ENCODE data around the gene SYNJ1. TPM values are rescaled to one million over a fixed set of nuclear protein-coding genes. Genes with fewer than 3 reads are reported as not detected.
"Not testable (repeated sequence)": the region's sequence is repeated elsewhere in the genome, so short reads cannot be mapped to it uniquely, and the experiment has no call there.

The SYNJ1 gene
- total RNA-seq, 2 donors from 2014 or later, result 13.8 to 22.5 TPM

DNA sequence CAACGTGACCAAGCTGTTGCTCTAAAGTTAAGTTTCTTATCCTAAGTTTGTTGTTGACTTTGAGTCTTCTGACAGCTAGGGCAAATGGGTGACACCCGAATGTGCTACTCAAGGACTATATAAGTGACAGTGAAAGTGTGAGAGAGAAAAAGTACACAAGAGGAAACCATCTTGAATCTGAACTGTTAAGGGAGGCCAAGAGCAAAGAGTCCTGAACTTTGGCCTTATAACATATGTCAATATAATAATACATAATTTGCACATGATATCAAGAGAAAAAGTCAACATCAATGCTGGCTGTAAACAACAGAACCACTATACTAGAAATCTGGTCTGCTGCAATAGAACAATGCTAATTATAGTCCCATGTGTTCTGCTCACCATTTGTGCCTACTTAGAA, 29.5 kb downstream of the SYNJ1 start:
- no peaks in the 10 kb centered on the region for H3K27me3 Mint-ChIP-seq
- H3K27ac Mint-ChIP-seq, result no peak overlapping the region
- no peak for ATAC-seq (replicated peaks)
- H3K9me3 Mint-ChIP-seq, result no peaks in the 10 kb centered on the region
- H3K4me3 Mint-ChIP-seq, result no peak overlapping the region
- peaks cover 8% of the 10 kb centered on the region for H3K4me1 Mint-ChIP-seq
- H3K36me3 Mint-ChIP-seq (ENCODE audit: low read depth), result peaks cover 54% of the 10 kb centered on the region

DNA sequence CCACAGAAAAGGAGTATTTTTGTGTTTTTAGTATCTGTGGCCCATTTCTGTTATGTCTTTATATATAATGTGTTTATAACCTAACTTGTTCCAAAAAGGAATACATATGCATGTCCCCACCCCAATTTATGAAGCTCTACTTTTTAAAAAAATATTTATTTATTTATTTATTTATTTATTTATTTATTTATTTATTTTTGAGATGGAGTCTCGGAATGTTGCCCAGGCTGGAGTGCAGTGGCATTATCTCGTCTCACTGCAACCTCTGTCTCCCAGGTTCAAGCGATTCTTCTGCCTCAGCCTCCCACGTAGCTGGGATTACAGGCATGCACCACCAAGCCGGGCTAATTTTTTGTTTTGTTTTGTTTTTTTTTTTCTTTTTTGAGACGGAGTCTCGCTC, 32.3 kb downstream of the SYNJ1 start:
- not testable (repeated sequence) for H3K27ac Mint-ChIP-seq; ATAC-seq (replicated peaks); H3K4me1 Mint-ChIP-seq; H3K27me3 Mint-ChIP-seq; H3K9me3 Mint-ChIP-seq; H3K4me3 Mint-ChIP-seq
- H3K36me3 Mint-ChIP-seq (ENCODE audit: low read depth), result peaks cover 64% of the 10 kb centered on the region

DNA sequence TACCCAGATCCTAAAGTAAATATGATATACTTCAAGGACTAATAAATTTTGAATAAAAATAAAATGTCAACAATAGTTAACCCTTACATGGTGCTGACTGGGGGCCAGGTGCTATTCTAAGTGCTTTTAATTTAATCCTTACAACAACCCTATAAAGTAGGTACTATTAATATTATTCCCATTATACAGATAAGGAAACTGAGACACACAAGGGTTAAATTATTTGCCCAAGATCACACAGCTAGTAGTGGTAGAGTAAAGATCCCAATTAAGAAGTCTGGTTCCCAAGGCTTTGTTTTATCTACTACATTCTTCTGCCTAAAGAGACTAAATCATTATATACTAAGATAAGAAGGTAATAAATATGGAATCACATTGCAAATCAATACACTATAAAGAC, 34.2 kb downstream of the SYNJ1 start:
- Mint-ChIP-seq H3K27ac (no peak overlapping the region), H3K27me3 (no peaks in the 10 kb centered on the region), H3K36me3 (ENCODE audit: low read depth) (peaks cover 61% of the 10 kb centered on the region), H3K4me3 (no peak overlapping the region), H3K4me1 (no peaks in the 10 kb centered on the region), H3K9me3 (no peaks in the 10 kb centered on the region)
- ATAC-seq (replicated peaks), result no peak

DNA sequence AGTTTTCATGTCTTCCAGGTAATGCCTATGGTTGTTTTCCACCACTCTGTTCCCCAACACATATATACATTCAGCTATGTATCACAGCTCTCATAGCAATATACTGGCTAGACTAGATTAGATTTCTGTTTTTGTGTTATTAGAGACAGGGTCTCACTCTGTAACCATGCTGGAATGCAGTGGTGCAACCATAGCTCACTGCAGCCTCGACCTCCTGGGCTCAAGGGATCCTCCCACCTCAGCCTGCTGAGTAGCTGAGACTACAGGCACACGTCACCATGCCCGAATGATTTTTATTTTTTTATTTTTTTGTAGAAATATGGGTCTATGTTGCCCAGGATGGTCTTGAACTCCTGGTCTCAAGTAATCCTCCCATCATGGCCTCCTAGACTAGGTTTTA, 37.7 kb downstream of the SYNJ1 start:
- no peaks in the 10 kb centered on the region for H3K27me3 Mint-ChIP-seq
- no peaks in the 10 kb centered on the region for H3K9me3 Mint-ChIP-seq
- ATAC-seq (replicated peaks), result no peak
- no peak overlapping the region for H3K4me3 Mint-ChIP-seq
- peaks cover 78% of the 10 kb centered on the region for H3K36me3 Mint-ChIP-seq (ENCODE audit: low read depth)
- H3K4me1 Mint-ChIP-seq, result no peaks in the 10 kb centered on the region
- H3K27ac Mint-ChIP-seq, result no peak overlapping the region

DNA sequence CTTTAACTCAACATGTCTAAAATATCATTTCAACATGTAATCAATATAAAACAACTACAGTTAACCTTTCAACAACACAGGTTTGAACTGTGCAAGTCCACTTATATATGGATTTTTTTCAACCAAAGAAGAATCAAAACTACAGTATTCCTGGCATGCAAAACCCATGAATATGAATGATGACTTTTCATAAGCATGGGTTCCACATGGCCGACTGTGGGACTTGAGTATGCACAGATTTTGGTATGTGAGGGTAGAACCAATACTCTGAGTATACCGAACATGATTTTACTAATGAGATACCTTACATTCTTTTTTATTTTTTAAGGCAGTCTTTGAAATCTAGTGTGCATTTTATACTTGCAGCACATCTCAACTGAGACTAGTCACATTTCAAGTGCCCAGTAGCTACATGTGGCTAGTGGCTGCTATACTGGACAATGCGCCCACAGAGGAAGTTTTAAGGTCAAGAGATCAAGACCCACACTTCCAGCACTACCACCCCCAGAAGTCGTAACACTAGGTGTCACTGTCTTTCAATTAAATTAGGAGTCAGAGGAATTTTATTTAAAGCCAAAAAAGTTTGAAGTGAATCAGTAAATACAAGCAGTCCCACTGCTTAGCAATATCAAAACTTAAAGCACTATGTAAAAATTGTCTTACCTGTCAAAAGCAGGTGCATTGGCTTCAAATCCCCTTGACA, 40.0 kb downstream of the SYNJ1 start:
- H3K4me3 Mint-ChIP-seq, result no peak overlapping the region
- no peak for ATAC-seq (replicated peaks)
- no peaks in the 10 kb centered on the region for H3K9me3 Mint-ChIP-seq
- no peaks in the 10 kb centered on the region for H3K27me3 Mint-ChIP-seq
- no peaks in the 10 kb centered on the region for H3K4me1 Mint-ChIP-seq
- H3K27ac Mint-ChIP-seq, result no peak overlapping the region
- peaks cover 76% of the 10 kb centered on the region for H3K36me3 Mint-ChIP-seq (ENCODE audit: low read depth)

DNA sequence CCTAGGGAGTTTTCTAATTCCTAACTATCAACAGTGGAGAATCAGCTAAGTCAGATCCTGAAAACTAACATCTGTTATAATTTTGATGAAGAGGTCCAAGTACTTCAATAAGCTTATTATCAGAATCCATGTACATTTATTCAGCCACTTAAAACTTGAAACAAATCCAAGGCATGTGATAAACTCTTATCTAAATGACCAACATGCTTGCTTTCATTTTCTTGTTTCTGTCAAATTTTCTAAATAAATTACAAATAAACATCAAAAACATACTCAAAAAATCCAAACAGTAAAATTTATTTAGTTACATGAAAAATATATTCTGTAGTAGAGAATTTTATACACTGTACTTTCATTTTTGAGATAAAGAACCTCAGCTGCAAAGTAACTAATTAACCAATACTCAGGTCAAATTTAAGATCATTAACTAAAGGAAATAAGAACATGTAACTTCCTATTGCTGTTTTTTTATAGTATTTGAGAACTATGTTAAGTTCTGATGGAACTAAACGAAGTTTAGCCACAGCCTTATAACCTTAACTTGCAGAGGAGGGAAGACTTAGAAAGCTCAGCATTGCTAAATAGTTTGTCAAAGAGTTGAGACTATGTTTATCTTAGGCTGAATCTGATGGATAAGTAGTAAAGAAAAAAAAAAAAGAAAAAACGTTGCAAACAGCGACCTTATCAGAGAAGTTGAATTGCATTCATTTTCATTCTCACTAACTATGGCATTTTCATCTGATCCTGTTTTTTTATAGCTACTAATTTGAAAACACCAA, 44.9 kb downstream of the SYNJ1 start:
- no peak overlapping the region for H3K4me3 Mint-ChIP-seq
- H3K4me1 Mint-ChIP-seq, result no peaks in the 10 kb centered on the region
- H3K27me3 Mint-ChIP-seq, result no peaks in the 10 kb centered on the region
- H3K36me3 Mint-ChIP-seq (ENCODE audit: low read depth), result peaks cover 79% of the 10 kb centered on the region
- H3K27ac Mint-ChIP-seq, result peak overlapping the region; percentile 41
- no peak for ATAC-seq (replicated peaks)
- H3K9me3 Mint-ChIP-seq, result no peaks in the 10 kb centered on the region

DNA sequence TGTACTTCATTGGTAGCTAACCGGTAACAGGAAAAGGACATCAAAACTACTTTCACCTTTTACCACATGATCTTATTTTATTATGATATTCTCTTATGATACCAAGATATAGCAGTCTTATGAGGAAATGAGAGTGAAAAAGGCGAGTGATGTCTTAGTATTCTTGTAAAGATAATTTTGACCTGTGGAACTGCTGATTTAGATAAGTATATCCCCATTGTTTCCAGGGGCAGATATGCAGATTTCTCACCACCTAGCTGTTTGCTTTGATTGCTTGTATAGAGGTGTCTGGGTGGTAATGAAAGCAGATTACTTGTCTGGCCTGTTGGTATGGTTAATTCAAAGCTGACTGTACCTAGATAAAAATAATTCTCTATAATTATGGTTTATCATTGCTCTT, 53.1 kb downstream of the SYNJ1 start:
- no peak overlapping the region for H3K27ac Mint-ChIP-seq
- no peak overlapping the region for H3K4me3 Mint-ChIP-seq
- H3K9me3 Mint-ChIP-seq, result no peaks in the 10 kb centered on the region
- H3K4me1 Mint-ChIP-seq, result no peaks in the 10 kb centered on the region
- ATAC-seq (replicated peaks), result no peak
- H3K27me3 Mint-ChIP-seq, result no peaks in the 10 kb centered on the region
- H3K36me3 Mint-ChIP-seq (ENCODE audit: low read depth), result peaks cover 92% of the 10 kb centered on the region

DNA sequence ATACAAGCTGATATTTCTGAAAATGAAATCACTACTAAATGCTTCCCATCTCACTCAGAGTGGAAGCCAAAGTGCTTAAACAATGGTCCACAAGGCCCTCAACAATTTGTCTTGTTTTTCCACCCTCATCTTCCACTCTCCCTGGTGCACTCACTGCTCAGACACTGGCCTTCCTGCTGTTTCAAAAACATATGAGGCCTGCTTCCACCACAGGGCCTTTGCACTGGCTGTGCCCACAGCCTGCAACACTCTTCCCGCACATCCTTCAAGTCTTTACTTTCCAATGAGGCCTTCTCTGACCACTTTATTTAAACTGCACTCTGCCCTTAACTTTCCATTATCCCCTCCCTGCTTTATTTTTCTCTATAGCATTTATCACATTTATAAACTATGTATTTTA, 53.8 kb downstream of the SYNJ1 start:
- no peak for ATAC-seq (replicated peaks)
- Mint-ChIP-seq H3K9me3 (no peaks in the 10 kb centered on the region), H3K27ac (no peak overlapping the region), H3K36me3 (ENCODE audit: low read depth) (peaks cover 91% of the 10 kb centered on the region), H3K4me1 (no peaks in the 10 kb centered on the region), H3K4me3 (no peak overlapping the region), H3K27me3 (no peaks in the 10 kb centered on the region)

DNA sequence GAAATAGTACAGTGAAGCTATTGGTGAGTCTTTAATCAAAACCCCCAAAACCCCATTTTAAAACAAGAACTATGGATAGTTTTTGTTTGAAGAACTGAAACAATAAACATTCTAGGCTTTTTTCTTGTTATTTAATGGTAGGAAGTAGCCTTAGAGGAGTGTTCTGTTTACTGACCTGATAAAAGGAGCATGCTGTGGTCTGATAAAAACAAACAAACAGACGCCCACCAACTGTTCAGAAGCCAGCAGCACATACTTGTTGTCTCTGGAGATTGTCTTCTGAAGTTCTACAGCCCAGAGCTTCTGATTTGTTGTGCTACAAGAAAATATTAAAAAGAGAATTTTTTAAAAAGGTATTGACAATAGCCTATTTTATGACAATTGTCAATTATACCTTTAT, 61.6 kb downstream of the SYNJ1 start:
- Mint-ChIP-seq H3K27me3 (no peaks in the 10 kb centered on the region), H3K27ac (no peak overlapping the region), H3K36me3 (ENCODE audit: low read depth) (peaks cover 95% of the 10 kb centered on the region), H3K4me1 (no peaks in the 10 kb centered on the region), H3K4me3 (no peak overlapping the region), H3K9me3 (no peaks in the 10 kb centered on the region)
- ATAC-seq (replicated peaks), result no peak

DNA sequence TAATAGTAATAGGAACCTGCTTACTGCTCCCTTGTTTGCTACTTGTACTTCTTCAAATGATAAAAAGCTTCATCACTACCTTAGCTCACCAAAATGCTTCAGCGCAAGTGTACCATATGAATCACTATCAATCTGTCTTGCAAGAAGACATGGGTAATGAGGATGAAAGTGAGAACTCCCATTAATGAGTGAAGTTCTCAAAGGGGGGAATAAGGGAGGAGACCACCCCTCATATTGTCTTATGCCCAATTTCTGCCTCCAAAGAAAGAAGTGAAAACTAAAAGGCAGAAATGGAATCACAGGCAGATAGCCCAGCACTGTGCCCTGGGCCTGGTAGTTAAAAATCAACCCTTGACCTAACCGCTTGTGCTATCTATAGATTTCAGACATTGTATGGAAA, 63.7 kb downstream of the SYNJ1 start:
- H3K27me3 Mint-ChIP-seq; ATAC-seq (replicated peaks); H3K4me1 Mint-ChIP-seq; H3K9me3 Mint-ChIP-seq; H3K4me3 Mint-ChIP-seq; H3K27ac Mint-ChIP-seq: not testable (repeated sequence)
- peaks cover 93% of the 10 kb centered on the region for H3K36me3 Mint-ChIP-seq (ENCODE audit: low read depth)

DNA sequence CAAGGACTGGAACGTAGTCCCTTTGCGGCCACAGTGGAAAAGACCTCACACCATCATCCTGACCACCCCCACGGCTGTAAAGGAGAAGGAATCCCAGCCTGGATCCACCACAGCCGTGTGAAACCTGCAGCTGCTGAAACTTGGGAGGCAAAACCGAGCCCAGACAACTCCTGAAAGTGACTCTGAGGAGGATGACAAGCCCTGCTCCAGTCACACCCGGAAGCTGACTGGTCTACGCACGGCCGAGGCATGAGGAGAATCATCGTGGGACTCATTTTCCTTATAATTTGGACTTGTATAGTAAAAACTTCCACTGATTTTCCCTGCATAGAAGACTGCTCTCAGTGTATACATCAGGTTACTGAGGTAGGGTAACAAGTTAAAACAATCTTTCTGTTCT, 65.8 kb downstream of the SYNJ1 start:
- not testable (repeated sequence) for H3K9me3 Mint-ChIP-seq; H3K27me3 Mint-ChIP-seq; ATAC-seq (replicated peaks); H3K4me1 Mint-ChIP-seq; H3K27ac Mint-ChIP-seq; H3K4me3 Mint-ChIP-seq
- peaks cover 93% of the 10 kb centered on the region for H3K36me3 Mint-ChIP-seq (ENCODE audit: low read depth)

DNA sequence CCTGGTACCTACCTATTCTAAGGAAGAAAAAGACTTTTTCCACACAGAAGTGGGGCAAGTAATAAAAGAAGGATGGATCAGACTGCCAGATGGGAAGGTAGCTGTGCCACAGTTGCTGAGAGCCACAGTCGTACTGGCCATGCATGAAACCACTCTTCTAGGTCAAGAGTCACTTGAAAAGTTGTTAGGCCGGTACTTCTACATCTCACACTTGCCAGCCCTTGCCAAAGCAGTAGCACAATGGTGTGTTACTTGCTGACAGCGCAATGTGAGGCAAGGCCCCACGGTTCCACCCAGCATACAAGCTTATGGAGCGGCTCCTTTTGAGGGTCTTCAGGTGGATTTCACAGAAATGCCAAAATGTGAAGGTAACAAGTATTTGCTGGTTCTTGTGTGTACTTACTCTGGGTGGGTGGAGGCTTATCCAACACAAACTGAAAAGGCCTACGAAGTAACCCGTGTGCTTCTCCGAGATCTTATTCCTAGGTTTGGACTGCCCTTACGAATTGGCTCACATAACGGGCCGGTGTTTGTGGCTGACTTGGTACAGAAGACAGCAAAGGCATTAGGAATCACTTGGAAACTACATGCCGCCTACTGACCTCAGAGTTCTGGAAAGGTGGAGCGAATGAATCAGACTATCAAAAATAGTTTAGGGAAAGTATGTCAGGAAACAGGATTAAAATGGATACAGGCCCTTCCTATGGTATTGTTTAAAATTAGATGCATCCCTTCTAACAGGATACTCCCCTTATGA, 66.6 kb downstream of the SYNJ1 start:
- H3K4me3 Mint-ChIP-seq; H3K27ac Mint-ChIP-seq; H3K4me1 Mint-ChIP-seq; H3K27me3 Mint-ChIP-seq; ATAC-seq (replicated peaks); H3K9me3 Mint-ChIP-seq: not testable (repeated sequence)
- H3K36me3 Mint-ChIP-seq (ENCODE audit: low read depth), result peaks cover 94% of the 10 kb centered on the region

DNA sequence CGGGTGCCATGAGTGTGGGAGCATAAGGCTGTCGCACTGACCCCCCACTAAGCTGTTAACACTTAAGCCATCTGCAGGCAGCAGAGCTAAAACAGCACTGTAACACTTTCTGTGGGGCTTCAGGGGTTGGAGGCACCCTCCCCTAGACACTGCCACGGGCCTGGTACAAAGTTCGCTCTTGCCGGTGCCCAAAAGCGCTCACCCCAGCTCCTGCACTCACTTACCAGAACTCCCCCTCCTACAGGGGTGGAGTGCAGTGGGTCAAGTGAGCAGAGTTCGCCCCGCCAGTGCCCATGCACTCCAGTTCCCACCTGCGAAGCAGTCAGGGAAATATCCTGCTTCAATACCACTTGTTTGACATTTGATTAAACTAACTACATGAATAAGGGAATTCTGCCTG, 69.3 kb downstream of the SYNJ1 start:
- Mint-ChIP-seq H3K36me3 (ENCODE audit: low read depth) (peaks cover 88% of the 10 kb centered on the region), H3K27ac (no peak overlapping the region)
- no peak for ATAC-seq (replicated peaks)

DNA sequence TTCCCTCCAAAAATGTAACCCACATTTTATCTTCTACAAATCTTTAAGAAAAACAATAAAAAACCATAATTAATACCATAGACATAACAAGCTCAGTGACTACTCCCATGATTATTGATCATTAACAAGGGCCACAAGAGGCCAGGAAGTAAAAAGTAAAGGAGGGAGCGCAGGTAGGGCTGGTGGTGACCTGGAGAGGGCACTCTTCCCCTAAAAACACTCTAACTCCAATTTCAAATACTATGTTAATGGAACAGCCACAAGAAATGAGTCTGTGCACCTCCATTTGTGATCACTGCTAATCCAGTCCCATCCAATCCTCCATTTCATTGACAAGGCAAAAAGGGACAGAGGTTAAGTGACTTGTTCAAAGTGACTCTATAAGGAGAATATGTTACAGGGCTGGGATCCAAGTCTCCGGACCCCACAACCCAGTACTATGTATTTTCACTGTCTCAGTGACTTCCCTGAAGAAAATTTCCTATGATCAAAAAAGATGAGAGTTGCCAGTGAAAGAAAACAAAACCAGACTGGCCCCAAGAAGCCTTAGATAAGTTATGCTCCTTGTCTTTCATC, 74.4 kb downstream of the SYNJ1 start:
- no peaks in the 10 kb centered on the region for H3K27me3 Mint-ChIP-seq
- H3K36me3 Mint-ChIP-seq (ENCODE audit: low read depth), result peaks cover 76% of the 10 kb centered on the region

More for the DNA sequence above, 69.3 kb downstream of the SYNJ1 start:
- no peaks in the 10 kb centered on the region for H3K9me3 Mint-ChIP-seq
- no peak overlapping the region for H3K4me3 Mint-ChIP-seq
- no peaks in the 10 kb centered on the region for H3K4me1 Mint-ChIP-seq
- H3K27me3 Mint-ChIP-seq, result no peaks in the 10 kb centered on the region

More for the DNA sequence above, 74.4 kb downstream of the SYNJ1 start:
- Mint-ChIP-seq H3K27ac (no peak overlapping the region), H3K4me1 (no peaks in the 10 kb centered on the region), H3K9me3 (no peaks in the 10 kb centered on the region), H3K4me3 (no peak overlapping the region)
- ATAC-seq (replicated peaks), result peak; percentile 46
